NCI-H2196 (cell line): ENCODE measurements around the gene PRXL2A.

Source experiments
- DNase-seq: peaks from one replicate; lab custom pipeline; 2025; ENCODE audit not compliant: unreplicated experiment; lab: John Stamatoyannopoulos, UW

PRXL2A gene

DNA sequence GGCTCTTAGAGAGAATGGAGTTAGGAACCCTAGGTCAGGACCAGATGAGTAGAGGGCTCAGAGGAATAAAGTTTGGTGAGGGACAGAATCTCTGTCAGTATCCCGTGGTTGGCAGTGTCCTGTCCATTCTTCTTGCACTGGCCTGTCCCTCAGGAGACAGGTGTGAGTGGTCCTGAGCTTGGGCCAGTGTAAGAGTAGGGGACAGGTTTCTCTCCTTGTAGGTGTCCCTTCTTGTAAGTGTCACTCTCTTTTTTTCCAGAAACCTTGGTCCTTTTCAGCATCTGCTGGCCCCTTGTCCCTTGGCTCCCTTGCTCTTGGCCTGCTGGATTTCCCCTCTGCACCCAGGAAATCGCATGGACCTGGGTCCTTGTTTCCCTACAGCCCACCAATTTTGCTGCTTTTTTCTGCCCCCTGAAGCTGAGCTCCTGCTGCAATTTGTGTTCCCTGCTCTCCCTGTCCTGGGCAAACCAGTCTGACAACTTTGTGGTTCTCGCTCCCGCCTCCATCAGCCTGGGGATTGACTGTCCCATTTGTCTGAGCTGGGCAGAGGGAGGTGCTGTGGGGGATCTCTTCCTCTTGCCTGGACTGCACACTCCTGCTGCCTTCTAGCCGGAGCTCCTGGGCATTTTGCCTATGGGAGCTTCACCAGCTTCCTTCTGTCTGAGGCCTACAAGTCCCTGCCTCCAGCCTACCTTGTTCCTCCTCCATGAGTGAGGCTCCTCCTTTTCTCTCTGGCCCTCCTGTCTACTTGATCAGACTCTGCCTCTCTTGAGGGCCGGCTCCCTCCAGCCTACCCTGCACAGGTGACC is 52.3 kb downstream of the PRXL2A start:
- peak; percentile 72 for DNase-seq

GRCh38 chr10:80461208-80462183 is 53.1 kb downstream of the PRXL2A start:
- DNase-seq, result no peak

GRCh38 chr10:80462299-80462980 is 54.1 kb downstream of the PRXL2A start:
- DNase-seq, result no peak

- DNase-seq, result no peak
Observed at GRCh38 chr10:80462981-80463741, 54.8 kb downstream of the PRXL2A start.

- DNase-seq, result no peak
Observed at GRCh38 chr10:80463868-80464267, 55.5 kb downstream of the PRXL2A start.

- DNase-seq, result peak; percentile 23
Observed at GRCh38 chr10:80464557-80465450, 56.5 kb downstream of the PRXL2A start.

- DNase-seq, result no peak
Observed at GRCh38 chr10:80465451-80465835, 57.1 kb downstream of the PRXL2A start.

- no peak for DNase-seq
Observed at GRCh38 chr10:80465839-80466590, 57.7 kb downstream of the PRXL2A start.

GRCh38 chr10:80466724-80467326 is 58.5 kb downstream of the PRXL2A start:
- no peak for DNase-seq

DNA sequence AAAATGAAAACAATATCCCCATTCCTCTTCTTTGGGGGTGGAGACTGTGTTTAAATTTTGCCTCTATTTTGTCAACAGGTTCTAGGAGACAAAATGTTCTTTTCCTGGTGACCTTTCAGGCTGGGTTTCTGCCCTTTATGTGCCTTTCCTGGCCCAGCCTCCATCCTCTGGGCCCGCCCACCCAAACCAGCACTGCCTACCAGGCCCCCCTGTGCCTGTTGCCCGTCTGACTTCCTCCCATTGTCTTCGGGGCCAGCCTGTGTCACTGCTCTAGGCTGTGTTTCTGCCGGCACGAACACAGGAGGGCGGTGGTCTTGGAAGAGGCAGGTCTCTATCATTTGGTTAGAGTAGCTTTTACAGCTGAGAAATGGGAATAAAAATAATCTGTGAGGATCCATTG is 59.7 kb downstream of the PRXL2A start:
- no peak for DNase-seq

GRCh38 chr10:80468806-80469421 is 60.6 kb downstream of the PRXL2A start:
- DNase-seq, result no peak

GRCh38 chr10:80470266-80470665 is 61.9 kb downstream of the PRXL2A start:
- no peak for DNase-seq

- no peak for DNase-seq
Observed at GRCh38 chr10:80471001-80471400, 62.6 kb downstream of the PRXL2A start.

GRCh38 chr10:80471715-80472233 is 63.4 kb downstream of the PRXL2A start:
- peak; percentile 3 for DNase-seq

GRCh38 chr10:80472234-80473095 is 64.1 kb downstream of the PRXL2A start:
- DNase-seq, result no peak

GRCh38 chr10:80473096-80473657 is 64.8 kb downstream of the PRXL2A start:
- DNase-seq, result no peak
